ENCODE data around the gene RUFY2. TPM values are rescaled to one million over a fixed set of nuclear protein-coding genes. Genes with fewer than 3 reads are reported as not detected.

RUFY2 gene
- total RNA-seq, 1 donor from 2014 or later, result 12.2 TPM

DNA sequence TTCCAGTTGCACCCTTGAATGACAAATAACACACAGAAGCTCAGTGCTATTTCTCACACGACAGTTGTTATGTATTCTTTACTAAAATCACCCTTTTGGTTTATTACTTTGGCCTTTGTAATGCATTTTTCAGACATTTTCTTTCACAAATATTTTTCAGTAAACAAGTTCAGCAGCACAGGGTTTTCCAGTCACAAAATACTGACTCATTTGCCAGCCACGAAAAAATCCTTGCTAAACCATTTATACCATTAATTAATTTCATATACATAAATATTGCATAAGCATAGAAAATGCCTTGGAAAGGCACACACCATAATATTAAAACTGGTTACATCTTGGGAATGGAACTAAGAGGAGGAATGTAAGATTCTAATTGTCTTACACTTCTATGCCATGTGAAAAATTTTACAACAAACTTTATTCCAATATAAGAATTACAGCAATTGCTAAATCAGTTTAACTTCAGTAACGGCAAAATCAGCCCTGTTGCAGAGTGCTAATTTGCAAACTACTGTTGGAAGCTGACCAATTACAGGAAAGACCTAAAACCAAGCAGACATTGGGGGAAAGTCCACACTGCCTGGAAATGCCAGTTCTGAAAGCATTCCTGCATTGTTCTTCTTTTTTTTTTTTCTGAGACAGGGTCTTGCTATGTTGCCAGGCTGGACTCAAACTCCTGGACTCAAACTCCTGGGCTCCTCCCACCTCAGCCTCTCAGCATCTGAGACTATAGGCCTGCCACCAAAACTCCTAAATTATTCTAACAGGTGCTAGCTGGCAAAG is 42.8 kb downstream of the RUFY2 start:
- ATAC-seq, result no peak

DNA sequence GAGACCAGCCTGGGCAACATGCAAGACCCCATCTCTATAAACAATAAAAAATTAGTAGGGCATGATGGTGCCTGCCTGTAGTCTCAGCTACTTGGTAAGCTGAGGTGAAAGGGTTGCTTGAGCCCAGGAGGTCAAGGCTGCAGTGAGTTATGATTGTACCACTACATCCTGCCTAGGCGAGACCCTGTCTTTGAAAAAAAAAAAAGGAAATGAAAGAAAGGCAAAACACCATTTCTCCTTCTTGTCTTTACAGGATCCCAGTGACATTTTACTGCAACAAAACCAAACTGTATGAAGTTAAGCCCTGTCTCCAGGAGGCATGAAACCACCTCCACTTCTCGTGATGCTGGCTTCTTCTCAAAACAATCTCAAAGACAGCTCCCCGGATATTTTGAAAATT is 44.5 kb downstream of the RUFY2 start:
- ATAC-seq, result no peak

DNA sequence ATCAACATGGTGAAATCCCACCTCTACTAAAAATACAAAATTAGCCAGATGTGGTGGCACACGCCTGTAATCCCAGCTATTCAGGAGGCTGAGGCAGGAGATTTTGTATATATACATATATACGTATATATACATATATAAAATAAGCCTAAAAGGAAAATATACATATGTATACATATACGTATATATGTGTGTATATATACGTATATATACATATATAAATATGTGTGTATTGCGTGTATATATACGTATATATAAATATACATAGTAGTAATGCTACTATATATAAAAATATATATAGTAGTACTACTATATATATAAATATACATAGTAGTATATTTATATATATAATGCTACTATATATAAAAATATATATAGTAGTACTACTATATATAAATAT is 47.9 kb downstream of the RUFY2 start:
- ATAC-seq, result no peak

DNA sequence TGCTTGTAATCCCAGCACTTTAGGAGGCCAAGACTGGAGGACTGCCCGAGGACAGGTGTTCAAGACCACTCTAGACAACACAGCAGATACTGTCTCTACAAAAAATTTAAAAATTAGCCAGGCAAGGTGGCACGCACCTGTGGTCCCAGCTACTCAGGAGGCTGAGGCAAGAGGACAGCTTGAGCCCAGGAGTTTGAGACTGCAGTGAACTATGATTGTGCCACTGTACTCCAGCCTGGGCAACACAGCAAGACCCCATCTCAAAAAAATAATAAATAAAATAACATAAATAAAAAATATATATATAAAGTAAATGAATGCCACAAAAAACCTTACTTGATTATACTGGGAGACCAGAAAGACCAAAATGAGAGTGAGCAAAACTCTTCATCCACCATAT is 53.5 kb downstream of the RUFY2 start:
- no peak for ATAC-seq

DNA sequence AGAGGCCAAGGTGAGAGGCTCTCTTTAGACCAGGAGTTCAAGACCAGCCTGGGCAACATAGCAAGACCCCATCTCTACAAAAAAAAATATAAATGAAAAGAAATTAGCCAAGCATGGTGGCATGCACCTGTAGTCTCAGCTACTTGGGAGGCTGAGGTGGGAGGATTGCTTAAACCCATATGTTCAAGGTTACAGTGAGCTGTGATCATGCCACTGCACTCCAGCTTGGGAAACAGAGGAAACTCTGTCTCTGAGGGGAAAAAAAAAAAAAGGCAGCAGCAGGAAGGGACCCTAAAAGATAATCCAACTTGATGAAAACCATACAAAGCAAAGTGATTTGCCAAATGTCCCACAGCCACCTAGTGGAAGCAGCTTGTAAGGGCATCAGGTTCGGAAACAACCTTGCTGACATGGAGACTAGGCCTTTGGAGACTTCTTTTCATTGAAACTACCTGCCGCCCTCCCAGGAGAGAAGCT is 58.8 kb downstream of the RUFY2 start:
- peak; percentile 57 for ATAC-seq

DNA sequence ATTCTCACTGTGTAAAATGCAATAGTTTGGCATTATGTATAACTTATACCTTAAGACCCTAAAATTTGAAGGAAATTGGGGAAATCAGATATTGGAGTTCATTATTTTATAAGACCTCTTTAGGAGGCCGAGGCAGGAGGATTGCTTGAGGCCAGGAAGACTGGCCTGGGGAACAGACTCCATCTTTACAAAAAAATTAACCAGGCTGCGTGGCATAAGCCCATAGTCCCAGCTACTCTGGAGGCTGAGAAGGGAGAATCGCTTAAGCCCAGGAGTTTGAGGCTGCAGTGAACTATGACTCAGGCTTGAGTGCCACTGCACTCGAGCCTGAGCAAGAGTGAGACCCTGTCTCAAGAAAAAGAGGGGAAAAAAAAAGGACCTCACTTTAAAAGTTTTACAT is 60.3 kb downstream of the RUFY2 start:
- ATAC-seq, result no peak

DNA sequence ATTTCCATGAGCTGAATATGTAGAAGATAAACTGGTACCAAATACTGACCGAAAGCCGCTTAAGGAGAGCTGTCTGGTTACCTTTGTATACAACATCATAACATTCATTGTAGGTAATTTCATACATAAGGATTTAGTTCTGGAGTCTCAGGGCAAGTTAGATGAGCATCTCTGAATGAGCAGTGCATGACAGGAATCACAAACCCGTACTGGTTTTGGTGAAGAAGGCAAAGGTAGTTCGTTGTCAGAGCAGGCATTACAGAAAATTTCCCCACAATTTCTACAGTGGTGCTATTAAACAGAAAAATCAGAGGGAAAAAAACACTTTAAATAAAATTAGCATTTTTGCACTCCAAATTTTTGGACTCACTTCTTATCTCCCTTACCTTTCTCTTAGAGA is 61.5 kb downstream of the RUFY2 start:
- no peak for ATAC-seq

DNA sequence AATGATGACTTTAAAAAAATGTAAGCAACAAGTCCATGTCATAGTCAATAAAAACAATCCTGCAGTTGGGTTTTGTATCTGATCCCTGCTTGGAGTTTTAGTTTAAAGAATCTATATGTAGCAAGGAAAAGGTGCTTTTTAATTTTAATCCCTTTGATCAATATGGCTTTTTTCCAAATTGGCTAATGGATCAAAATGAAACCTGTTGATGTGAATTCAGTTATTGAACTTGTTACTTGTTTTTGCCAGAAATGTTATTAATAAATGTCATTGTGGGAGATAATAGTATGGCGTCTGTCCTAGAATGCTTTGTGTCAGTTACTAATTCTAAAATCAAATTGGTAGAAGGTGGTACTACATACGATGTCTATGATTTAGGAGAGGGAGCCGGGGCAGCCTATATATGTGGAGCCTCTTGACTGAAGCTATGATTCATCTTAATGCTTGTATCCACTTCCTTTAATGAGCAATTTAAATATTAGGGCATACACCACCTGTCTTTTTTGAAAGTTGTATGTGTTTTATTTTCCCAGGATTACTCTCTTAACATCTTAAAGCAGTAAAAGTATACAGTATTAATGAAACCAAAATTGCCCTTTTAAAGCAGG is 64.1 kb downstream of the RUFY2 start:
- peak; percentile 54 for ATAC-seq

DNA sequence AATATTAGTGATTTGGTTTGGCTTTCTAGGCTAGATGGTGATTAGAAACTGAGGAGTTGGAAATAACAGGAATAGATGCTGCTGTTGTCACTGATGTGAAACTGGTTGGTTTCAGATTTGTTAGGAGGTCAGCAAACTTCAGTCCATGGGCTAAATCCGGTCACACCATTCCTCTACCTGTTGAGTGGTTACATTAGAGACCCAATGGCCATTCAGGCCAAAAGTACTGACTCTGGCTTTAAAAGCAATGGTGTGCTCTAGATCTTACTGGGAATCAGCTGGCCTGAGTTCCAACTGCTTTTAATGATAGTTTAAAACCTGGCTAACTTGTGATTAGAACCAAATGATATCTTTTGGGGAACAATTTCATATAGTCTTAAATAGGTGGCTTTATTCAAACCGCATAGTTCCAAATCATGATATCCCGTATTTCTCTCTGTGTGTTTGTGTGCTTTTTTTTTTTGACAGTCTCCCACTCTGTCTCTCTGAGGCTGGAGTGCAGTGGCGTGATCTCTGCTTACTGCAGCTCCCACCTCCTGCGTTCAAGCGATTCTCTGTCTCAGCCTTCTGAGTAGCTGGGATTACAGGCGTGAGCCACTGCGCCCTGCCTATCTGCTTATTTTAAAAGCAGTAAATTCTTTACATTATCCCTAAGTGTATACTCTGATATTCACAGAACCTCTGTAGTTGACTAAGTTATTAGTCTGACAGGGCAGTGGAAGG is 66.6 kb downstream of the RUFY2 start:
- no peak for ATAC-seq

DNA sequence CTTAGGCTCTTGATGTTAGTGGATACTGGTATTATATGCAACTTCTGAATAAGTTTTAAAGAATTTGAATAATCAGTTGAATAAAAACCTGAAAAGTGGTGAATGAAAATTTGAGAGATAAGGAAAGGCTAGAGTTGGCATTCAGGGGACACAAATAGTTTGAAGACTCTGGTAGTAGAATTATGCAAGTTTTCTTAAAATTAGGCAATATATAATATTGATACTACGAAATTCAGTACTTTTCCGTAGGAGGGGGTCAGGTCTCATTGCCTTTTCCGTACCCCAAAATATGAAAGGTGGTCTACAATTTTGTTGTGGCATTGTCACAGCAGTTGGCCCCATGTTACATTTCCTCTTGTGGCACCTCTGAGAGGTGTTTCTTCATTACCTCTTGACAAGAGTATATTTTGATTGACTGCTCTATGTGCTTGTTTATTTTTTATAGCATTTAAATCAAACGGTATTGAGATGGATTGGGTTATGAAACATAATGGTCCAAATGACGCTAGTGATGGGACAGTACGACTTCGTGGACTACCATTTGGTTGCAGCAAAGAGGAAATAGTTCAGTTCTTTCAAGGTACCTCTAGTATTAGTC is 70.2 kb downstream of the RUFY2 start:
- ATAC-seq, result no peak

DNA sequence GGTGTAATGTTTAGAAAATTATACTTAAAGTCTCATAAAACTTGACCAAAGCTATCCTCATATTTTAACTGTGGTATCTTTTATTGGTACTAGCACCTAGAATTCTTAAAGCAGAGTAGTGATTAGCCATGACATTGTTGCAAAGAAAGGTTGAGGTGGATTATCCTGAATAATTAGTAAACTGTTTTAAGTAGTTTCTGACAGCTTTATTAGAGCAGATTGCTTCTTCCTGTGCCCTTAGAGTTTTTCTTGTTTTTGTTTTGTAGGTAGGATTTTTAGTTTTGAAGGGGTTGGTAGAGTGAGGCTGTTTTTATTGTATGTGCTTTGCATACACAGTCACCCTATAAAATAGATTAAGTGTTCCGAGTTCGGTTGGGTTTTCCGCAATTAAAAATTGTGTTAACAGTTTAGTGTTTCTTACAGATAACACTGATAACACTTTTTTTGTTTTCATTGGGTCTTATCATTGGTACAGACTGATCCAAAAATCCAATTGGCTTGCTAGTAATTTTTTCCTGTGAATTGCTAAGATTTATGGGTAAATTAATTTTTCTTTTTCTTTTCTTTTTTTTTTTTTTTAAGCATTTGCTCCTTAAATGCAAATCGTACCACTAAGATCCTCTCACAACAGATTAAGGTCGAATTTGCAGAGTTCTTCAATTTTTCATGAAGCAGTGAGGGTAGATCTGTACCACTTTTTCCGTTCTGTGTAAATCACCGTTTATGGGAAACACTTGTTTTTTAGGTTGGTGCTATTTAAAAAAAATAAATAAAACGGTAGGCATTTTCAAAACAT is 72.2 kb downstream of the RUFY2 start:
- no peak for ATAC-seq

DNA sequence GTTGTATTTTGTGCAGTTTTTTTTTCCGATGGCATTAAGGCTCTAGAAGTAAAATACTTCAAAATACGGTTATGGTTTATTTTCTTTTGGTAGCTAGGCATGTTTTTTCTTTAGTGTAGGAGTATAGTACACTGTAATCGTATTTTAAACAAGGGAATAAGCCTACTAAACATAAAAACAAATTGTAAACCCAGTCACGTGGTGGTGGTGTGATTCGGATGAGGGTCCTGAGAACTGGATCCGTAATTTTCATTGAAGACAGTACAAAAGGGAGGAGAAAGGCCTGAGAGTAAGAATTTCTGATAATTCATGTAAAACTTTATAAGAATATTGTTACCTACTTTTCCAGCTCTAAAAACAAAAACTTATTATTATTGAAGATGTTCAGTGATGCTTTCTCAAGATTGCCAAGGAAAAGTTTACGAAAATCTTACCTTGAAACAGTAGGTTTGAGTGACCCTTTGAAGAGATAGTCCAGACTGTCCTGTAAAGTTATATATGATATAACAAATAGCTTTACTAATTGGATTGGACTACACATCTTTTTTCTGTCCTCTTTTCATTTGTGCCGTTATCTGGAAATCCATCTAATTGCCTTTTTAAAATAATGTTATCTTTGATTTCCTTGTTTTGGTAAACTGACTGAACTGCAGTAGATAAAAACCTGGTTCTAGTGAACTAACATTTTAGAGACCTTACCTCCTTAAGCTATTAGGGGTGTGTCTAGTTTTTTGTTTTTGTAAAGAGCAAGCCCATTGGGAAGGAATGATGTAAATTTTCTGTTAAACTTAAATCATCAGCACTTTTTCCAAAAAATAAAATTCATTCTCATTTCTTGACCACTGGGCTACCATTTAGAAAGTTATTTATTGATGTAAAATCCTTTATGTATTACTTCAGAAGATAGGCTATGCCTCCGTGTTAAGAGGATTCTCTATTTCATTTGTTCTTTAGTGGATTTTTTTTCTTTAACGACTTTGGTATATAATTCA is 73.3 kb downstream of the RUFY2 start:
- no peak for ATAC-seq

DNA sequence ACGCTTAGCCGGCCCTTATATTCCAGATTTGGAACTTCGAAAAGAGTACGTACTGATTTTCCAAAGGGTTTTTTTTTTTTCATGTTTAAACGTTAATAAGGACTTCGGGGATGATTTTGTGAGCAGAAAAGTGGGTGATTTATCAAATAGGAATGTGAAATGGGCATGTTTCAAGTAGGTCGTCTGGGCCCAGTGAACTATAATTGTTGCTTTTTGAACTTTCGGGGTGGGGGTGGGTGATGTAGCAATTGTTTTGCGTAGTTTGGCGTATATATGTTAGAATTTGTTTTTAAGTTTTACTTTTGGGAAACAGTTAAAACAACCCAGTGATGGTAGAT is 74.0 kb downstream of the RUFY2 start:
- ATAC-seq, result no peak

DNA sequence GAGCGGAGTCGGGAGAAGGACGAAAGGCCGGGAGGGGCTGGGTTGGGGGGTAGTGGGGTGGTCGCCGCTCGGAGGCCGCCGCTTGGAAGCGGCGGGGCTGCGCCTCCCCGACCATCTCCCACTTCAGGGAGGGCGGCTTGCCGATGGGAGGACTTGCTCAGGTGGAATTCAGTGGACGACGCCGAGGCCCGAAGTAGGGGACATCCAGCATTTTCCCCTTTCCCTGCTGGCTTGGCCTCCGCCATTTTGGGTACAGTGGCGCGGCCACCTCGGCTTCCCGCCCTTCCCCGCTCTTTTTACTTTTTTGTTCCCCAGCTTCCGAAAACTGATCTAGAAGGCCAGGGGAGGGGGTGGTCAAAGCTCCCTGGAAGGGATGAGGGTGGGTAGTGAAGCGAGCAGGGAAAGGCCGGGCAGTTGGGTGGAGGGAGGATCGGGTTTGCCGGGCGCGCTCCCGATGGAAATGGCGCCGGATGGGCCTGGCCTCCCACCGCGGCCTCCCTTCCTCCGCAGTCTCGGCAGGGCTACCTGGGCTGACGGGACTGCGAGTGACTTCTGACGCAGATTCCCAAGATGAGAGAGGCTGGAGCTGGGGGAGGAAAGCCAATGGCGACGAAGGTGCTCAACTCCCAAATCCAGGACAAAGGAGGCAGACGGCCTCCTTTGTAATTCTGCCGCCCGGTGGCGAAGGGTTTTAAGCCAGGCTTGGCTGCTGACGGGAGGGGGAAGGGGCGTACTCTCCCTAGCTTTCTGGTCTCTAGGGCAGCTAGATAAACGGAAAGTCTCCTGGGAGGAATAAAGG is 74.6 kb downstream of the RUFY2 start, which contains the start of gene PBLD:
TSS of gene PBLD (minus strand) at position 670 of the 799 bp plus-strand sequence. CDS start 26,084 bp downstream, outside the sequence.
- peak; percentile 32 for ATAC-seq

DNA sequence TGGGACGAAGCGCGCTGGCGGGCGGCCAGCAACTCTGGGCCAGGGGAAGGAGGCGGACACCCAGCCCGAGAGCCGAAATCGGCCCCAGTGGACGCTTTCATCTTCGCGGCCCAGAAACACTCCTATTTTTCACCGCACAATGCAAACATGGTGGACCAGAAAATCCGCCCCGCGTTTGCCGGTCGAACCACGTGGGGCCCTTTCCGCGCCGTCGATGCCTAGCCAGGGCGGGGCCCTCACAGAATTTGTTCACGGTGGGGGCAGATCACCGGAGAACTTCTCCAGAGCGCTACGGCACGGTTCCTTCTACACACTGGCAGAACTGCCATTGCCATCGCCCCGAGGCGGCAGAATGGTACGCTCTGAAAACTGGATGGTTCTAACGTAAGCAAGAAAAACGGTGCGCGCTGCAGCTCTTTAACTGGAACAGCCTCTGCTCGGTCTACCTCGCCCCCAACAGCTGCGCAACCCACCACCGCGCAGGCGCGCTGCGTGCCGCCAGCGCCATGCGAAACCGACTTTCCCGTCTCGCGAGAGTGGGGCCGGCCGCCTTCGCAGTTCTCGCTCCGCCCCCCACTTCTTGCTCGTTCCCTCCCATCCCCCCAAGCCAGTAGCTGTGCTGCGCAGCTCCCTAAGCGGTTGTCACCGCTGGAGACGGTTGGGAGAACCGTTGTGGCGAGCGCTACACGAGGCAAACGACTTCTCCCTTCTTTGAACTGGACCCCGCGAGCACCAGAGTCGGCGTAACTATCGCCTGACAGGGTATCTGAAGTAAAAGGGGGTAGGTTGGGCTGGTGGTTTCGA is 75.4 kb downstream of the RUFY2 start, which contains the start of gene HNRNPH3:
TSS of gene HNRNPH3 (plus strand) at position 610 of the 804 bp plus-strand sequence. CDS start 5,158 bp downstream, outside the sequence.
- ATAC-seq, result peak; percentile 95

DNA sequence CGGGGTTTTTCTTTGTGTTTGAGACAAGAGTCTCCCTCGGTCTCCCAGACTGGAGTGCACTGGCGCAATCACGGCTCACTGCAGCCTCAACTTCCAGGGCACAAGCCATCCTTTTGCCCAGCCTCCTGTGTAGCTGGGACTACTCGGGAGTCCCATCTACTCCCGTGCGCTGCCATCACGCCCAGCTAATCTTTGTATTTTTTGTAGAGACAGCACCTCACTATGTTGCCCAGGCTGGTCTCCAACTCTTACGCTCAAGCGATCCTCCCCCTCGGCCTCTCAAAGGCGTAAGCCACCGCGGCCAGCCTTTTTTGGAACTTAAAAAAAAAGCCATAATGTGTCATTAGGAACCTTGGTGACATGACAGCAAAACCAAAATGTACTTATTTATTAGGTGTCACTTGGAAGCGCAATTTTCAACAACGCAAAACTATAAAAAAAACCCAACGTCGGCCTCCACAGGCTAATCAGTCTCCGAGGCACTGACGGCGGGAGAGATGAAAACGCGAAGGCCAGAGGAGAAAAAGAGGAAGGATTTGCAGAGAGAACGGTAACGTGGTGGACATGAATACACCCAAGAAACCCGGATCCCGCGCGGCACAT is 76.1 kb downstream of the RUFY2 start:
- no peak for ATAC-seq

DNA sequence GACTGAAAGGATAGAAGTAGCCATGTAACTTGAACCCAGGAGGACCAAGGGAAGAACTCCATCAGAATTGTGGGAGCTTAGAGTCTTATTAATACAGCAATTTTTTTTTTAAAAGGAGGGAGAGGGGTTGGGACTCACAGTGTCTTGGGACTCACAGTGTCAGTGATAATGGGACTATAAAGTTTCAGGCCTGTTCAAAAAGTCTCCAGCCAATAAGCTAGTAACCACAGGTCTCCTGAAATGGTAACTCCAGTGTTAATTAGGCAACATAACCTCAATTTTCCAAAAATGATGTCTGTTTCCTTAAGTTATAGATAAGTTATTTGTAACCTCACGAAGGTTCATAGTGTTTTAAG is 77.6 kb downstream of the RUFY2 start:
- ATAC-seq, result no peak

DNA sequence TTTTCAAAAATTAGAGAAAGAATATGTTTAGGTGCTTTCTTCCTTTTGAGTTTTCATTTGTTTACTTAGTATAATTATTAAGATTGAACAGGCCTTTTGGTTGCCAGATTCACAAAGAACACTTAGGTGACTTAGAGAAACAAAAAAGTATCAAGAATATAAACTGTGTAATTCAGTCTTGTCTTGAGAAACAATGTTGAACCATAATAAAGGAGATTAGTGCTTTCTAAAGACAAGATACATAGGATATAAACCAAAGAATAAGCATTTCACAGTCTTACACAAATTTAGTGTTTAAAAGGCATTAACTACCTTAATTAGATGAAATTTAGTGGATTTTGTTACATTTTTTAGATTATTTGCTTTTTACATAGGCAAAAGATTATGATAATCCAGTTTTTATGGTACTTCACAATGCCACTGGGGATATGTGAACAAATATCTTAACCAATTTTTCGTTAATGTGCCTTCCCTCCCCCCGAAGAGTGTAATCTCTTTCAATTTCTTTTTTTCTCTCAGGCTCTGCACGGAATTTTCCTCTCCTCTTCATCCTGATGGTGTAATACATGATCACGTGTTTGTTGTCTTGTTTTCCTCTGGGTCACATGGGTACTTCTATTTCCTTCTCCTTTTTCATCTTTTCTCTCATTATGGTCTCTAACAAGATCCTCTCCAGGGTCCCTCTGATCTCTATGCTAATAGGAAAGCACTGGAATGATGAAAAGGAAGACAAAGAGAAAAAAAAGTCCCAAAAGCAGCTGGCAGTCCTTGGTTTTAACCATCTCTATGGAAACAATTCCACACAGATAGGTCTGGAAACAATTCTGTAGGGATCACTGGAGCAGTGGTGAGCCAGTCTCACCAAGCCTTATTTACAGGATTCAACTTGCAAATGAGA is 78.9 kb downstream of the RUFY2 start:
- ATAC-seq, result no peak

All from esophagus mucosa (tissue), 1 donor.